A549 (cell line): ENCODE data around the gene LMOD1. TPM values are rescaled to one million over a fixed set of nuclear protein-coding genes. Genes with fewer than 3 reads are reported as not detected.

Experiments
- ATAC-seq, 2 experiments: fragments of 200-7000 bp in 1 of 2; fragments of >200 bp in 1 of 2; cut with Nextera tagmentation in 1 of 2; cut with Tn5 transposase in 1 of 2; 3 replicates each; pipeline versions ENCODE4 v1.8.0 to v1.9.1; 2018 to 2020; ENCODE audit warnings: mild to moderate bottlenecking in 1 of 2, moderate library complexity in 1 of 2
- CTCF ChIA-PET: fragments of 300-600 bp; sonication (Branson Sonifier 250); formaldehyde crosslinking; extraction: SDS; loops from one replicate; lab custom pipeline; 2021; ENCODE audit warnings: antibody characterized with exemption, inconsistent platforms; lab: Yijun Ruan, JAX
- POLR2A ChIA-PET: fragments of 350-600 bp; formaldehyde crosslinking; extraction: SDS; loops from one replicate; lab custom pipeline; 2021; ENCODE audit warnings: antibody characterized with exemption, inconsistent platforms; lab: Yijun Ruan, JAX
- DNase-seq, 2 experiments: peaks; one replicate each; pipeline versions ENCODE4 v3.0.0 to v3.0.0-alpha.2; 2011 to 2016; ENCODE audit warnings: low read depth in 1 of 2, low spot score in 1 of 2
- FAIRE-seq: peaks from 2 replicates; lab custom pipeline; 2011; peaks lifted over from hg19 to GRCh38; lab: Jason Lieb, UNC
- H3K27ac ChIP-seq, 2 experiments: fragments of >200 bp; sonication (Bioruptor Twin); formaldehyde crosslinking; 3 replicates each; pipeline ENCODE4 v1.5.1; 2016 to 2017
- H3K4me1 ChIP-seq: fragments of >200 bp; sonication (Bioruptor Twin); formaldehyde crosslinking; 3 replicates; pipeline ENCODE4 v1.6.1; 2016
- H3K4me2 ChIP-seq: fragments of >200 bp; sonication (Bioruptor Twin); formaldehyde crosslinking; 3 replicates; pipeline ENCODE4 v1.6.1; 2016
- H3K4me3 ChIP-seq: fragments of >200 bp; sonication (Bioruptor Twin); formaldehyde crosslinking; 3 replicates; pipeline ENCODE4 v1.5.1; 2016
- H3K9me3 ChIP-seq: fragments of >200 bp; sonication (Bioruptor Twin); formaldehyde crosslinking; 3 replicates; pipeline ENCODE4 v1.6.1; 2016
- CBX8 ChIP-seq: fragments of 200-600 bp; sonication (generic); IDR thresholded peaks from 2 replicates; pipeline ENCODE4 v1.6.1; 2016
- CHD2 ChIP-seq: fragments of 150-350 bp; IDR thresholded peaks from 2 replicates; pipeline ENCODE4 v1.6.1; 2014; ENCODE audit warnings: low read length; ENCODE audit not compliant: partially characterized antibody
- EHMT2 ChIP-seq: fragments of 200-600 bp; sonication (generic); IDR thresholded peaks from 2 replicates; pipeline ENCODE4 v1.6.1; 2016; ENCODE audit warnings: antibody characterized with exemption, low read depth, mild to moderate bottlenecking, moderate library complexity
- ESRRA ChIP-seq: fragments of 150-350 bp; IDR thresholded peaks from 2 replicates; pipeline ENCODE4 v1.6.1; 2014; ENCODE audit warnings: mild to moderate bottlenecking, low read length, borderline replicate concordance
- HDAC2 ChIP-seq: fragments of 200-600 bp; sonication (generic); IDR thresholded peaks from 2 replicates; pipeline ENCODE4 v1.6.1; 2016
- HEYL ChIP-seq: fragments of 250-450 bp; sonication (Bioruptor Pico); IDR thresholded peaks from 2 replicates; pipeline ENCODE4 v1.8.0; 2021; ENCODE audit warnings: mild to moderate bottlenecking, moderate library complexity
- HOXB13 ChIP-seq: fragments of 250-450 bp; sonication (Bioruptor Pico); IDR thresholded peaks from 2 replicates; pipeline ENCODE4 v1.5.0; 2020; ENCODE audit warnings: low read depth, mild to moderate bottlenecking, moderate library complexity
- JUN ChIP-seq, 2 experiments: fragments of >200 bp; sonication (Bioruptor Twin); formaldehyde crosslinking; IDR thresholded peaks; 2 replicates in 1 of 2; 3 replicates in 1 of 2; pipeline ENCODE4 v1.6.1; 2016 to 2017
- KDM1A ChIP-seq: fragments of 200-600 bp; sonication (generic); IDR thresholded peaks from 2 replicates; pipeline ENCODE4 v1.6.1; 2016; ENCODE audit warnings: low read depth, mild to moderate bottlenecking
- MAFK ChIP-seq: fragments of 450-650 bp; IDR thresholded peaks from 2 replicates; pipeline ENCODE4 v1.6.1; 2014; ENCODE audit not compliant: partially characterized antibody
- MAZ ChIP-seq: fragments of 150-350 bp; IDR thresholded peaks from 2 replicates; pipeline ENCODE4 v1.6.1; 2014; ENCODE audit warnings: antibody characterized with exemption, low read depth, low read length, borderline replicate concordance
- MYC ChIP-seq: IDR thresholded peaks from 2 replicates; pipeline ENCODE4 v1.6.1; 2012; ENCODE audit warnings: mild to moderate bottlenecking, inconsistent platforms, low read length, improper control_type of control experiment, borderline replicate concordance
- NFE2L2 ChIP-seq: fragments of 150-350 bp; conservative IDR thresholded peaks from 2 replicates; pipeline ENCODE4 v1.6.1; 2014; ENCODE audit warnings: low read length
- NPAS2 ChIP-seq: fragments of 250-450 bp; sonication (Bioruptor Pico); IDR thresholded peaks from 2 replicates; pipeline ENCODE4 v1.8.0; 2022; ENCODE audit warnings: mild to moderate bottlenecking, moderate library complexity, borderline replicate concordance
- NR3C1 ChIP-seq: fragments of >200 bp; sonication (Bioruptor Twin); formaldehyde crosslinking; IDR thresholded peaks from 3 replicates; pipeline ENCODE4 v1.6.1; 2017
- PHF8 ChIP-seq: fragments of 200-600 bp; sonication (generic); IDR thresholded peaks from 2 replicates; pipeline ENCODE4 v1.6.1; 2016; ENCODE audit warnings: low read depth, mild to moderate bottlenecking, antibody characterized with exemption, moderate library complexity, borderline replicate concordance
- POLR2AphosphoS2 ChIP-seq: conservative IDR thresholded peaks from 2 replicates; pipeline ENCODE4 v1.6.1; 2012; ENCODE audit warnings: low read length, improper control_type of control experiment, inconsistent platforms
- RCOR1 ChIP-seq: fragments of 150-350 bp; IDR thresholded peaks from 2 replicates; pipeline ENCODE4 v1.6.1; 2014; ENCODE audit warnings: antibody characterized with exemption, low read length, low read depth
- SMC3 ChIP-seq: fragments of >200 bp; sonication (Bioruptor Twin); formaldehyde crosslinking; IDR thresholded peaks from 3 replicates; pipeline ENCODE4 v1.6.1; 2018; ENCODE audit warnings: inconsistent platforms
- SREBF2 ChIP-seq: fragments of 450-650 bp; IDR thresholded peaks from 2 replicates; pipeline ENCODE4 v1.6.1; 2014; ENCODE audit warnings: mild to moderate bottlenecking, moderate library complexity
- ZC3H11A ChIP-seq: fragments of 450-650 bp; IDR thresholded peaks from 2 replicates; pipeline ENCODE4 v1.6.1; 2014; ENCODE audit warnings: antibody characterized with exemption, mild to moderate bottlenecking
- ZFP36 ChIP-seq: fragments of 450-650 bp; IDR thresholded peaks from 2 replicates; pipeline ENCODE4 v1.6.1; 2014; ENCODE audit warnings: borderline replicate concordance; ENCODE audit not compliant: partially characterized antibody
- ZNF302 ChIP-seq: fragments of 250-450 bp; sonication (Bioruptor Pico); IDR thresholded peaks from 2 replicates; pipeline ENCODE4 v1.9.0; 2021; ENCODE audit warnings: inconsistent platforms, mild to moderate bottlenecking, moderate library complexity
- WGBS: methylation state at CpG from one replicate; pipeline ENCODE4 v1.1.6; 2017; ENCODE audit errors: missing lambda C conversion rate; 5-methylcytosine and 5-hydroxymethylcytosine counted together
- polyA plus RNA-seq, 4 experiments: library from polyadenylated mRNA; depleted of rRNA in 3 of 4; stranded (reverse); fragments of >200 nt; fragmentation: RNase III in 1 of 4; extraction: RNeasy Plus Mini Kit Qiagen cat#74134 plus additional on column Dnase treatment in 1 of 4; gene quantifications; 2 replicates in 3 of 4; 3 replicates in 1 of 4; pipeline ENCODE4 v1.2.3, GENCODE V29; 2011 to 2017
- TF ChIP-seq, protein P1 (sequence below): fragments of >200 bp; sonication (Bioruptor Twin); formaldehyde crosslinking; IDR thresholded peaks from 3 replicates; pipeline ENCODE4 v1.5.1; 2016
- TF ChIP-seq, protein P2 (sequence below): IDR thresholded peaks from 2 replicates; pipeline ENCODE4 v1.6.1; 2012
- TF ChIP-seq, protein P3 (sequence below): fragments of 150-350 bp; IDR thresholded peaks from 2 replicates; pipeline ENCODE4 v1.6.1; 2014; ENCODE audit warnings: low read depth, mild to moderate bottlenecking, low read length

LMOD1 gene
- polyA plus RNA-seq, 2 of the 4 experiments (the other 2 are of a cell fraction), result not detected

DNA sequence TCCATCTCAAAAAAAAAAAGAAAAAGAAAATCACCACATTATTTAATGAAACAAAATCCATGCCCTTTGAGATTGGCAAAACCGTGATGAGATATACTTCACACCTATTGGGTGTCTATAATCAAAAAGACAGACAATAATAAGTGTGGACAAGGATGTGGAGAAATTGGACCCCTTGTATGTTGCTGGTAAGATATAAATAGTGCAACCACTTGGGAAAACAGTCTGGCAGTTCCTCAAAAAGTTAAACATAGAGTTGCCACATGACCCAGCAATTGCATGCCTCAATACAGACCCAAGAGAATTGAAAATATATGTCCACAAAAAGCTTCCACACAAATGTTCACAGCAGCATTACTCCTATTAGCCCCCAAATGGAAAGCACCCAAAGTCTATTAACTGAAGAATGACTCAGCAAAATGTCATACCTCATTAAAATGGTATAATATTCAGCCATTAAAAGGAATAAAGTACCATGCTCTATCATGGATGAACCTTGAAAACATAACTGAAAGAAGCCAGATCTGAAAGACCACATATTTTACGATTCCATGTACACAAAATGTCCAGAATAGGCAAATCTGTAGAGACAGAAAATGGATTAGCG is 24.3 kb downstream of the LMOD1 start:
- no peak overlapping the region for H3K4me2 ChIP-seq
- CTCF ChIA-PET, result interaction anchor here (0.6 to 20.2 kb wide), 3 partner anchors 18 to 178 kb away, joined by 3 to 303 read pairs (median 3); partner anchors contain the start of gene SHISA4
- POLR2A ChIA-PET, result no interaction called here
- peaks cover 17% of the 10 kb centered on the region for H3K4me1 ChIP-seq
- H3K27ac ChIP-seq, result peak overlapping the region; percentile 15 to 52; a peak in 4 of 6 replicates
- FAIRE-seq, result no peak
- 85% methylated on average over 3 of the region's 3 CpGs for WGBS
- no peak overlapping the region for H3K4me3 ChIP-seq
- 0 out of 3 replicates have a peak, but pooled peaks cover 4% of the 10 kb centered on the region for H3K9me3 ChIP-seq
- TF ChIP-seq PHF8, result no peak
- no peak for TF ChIP-seq KDM1A
- no peak for TF ChIP-seq MYC
- no peak for TF ChIP-seq EHMT2
- no peak for TF ChIP-seq ZC3H11A
- no peak for TF ChIP-seq HDAC2
- TF ChIP-seq NFE2L2, result peak; percentile 96
- no peak for TF ChIP-seq JUN (IDR thresholded peaks at IDR 0.05)
- TF ChIP-seq, protein P1, sequence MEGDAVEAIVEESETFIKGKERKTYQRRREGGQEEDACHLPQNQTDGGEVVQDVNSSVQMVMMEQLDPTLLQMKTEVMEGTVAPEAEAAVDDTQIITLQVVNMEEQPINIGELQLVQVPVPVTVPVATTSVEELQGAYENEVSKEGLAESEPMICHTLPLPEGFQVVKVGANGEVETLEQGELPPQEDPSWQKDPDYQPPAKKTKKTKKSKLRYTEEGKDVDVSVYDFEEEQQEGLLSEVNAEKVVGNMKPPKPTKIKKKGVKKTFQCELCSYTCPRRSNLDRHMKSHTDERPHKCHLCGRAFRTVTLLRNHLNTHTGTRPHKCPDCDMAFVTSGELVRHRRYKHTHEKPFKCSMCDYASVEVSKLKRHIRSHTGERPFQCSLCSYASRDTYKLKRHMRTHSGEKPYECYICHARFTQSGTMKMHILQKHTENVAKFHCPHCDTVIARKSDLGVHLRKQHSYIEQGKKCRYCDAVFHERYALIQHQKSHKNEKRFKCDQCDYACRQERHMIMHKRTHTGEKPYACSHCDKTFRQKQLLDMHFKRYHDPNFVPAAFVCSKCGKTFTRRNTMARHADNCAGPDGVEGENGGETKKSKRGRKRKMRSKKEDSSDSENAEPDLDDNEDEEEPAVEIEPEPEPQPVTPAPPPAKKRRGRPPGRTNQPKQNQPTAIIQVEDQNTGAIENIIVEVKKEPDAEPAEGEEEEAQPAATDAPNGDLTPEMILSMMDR, result no peak
- TF ChIP-seq POLR2AphosphoS2, result no peak
- TF ChIP-seq RCOR1, result no peak
- TF ChIP-seq, protein P2, sequence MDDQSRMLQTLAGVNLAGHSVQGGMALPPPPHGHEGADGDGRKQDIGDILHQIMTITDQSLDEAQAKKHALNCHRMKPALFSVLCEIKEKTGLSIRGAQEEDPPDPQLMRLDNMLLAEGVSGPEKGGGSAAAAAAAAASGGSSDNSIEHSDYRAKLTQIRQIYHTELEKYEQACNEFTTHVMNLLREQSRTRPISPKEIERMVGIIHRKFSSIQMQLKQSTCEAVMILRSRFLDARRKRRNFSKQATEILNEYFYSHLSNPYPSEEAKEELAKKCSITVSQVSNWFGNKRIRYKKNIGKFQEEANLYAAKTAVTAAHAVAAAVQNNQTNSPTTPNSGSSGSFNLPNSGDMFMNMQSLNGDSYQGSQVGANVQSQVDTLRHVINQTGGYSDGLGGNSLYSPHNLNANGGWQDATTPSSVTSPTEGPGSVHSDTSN, result no peak
- no peak for TF ChIP-seq SREBF2
- peak; percentile 96 for TF ChIP-seq MAFK
- TF ChIP-seq CHD2, result no peak
- TF ChIP-seq NR3C1, result no peak
- peak; percentile 14 for TF ChIP-seq ZFP36
- TF ChIP-seq HOXB13 (CRISPR knock-in tag), result peak; percentile 35; the same call in 1 of the 2 replicates
- TF ChIP-seq HEYL, result no peak
- TF ChIP-seq ESRRA, result no peak
- TF ChIP-seq SMC3, result no peak
- no peak for TF ChIP-seq CBX8
- TF ChIP-seq, protein P3, sequence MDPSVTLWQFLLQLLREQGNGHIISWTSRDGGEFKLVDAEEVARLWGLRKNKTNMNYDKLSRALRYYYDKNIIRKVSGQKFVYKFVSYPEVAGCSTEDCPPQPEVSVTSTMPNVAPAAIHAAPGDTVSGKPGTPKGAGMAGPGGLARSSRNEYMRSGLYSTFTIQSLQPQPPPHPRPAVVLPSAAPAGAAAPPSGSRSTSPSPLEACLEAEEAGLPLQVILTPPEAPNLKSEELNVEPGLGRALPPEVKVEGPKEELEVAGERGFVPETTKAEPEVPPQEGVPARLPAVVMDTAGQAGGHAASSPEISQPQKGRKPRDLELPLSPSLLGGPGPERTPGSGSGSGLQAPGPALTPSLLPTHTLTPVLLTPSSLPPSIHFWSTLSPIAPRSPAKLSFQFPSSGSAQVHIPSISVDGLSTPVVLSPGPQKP, result no peak
- no peak for TF ChIP-seq NPAS2 (CRISPR knock-in tag)
- no peak for TF ChIP-seq MAZ
- TF ChIP-seq ZNF302 (CRISPR knock-in tag), result no peak
- no peak for DNase-seq
- no peak for ATAC-seq
